Astrocyte of the spinal cord (primary cell): ENCODE measurements around the gene ATP5MG.

Experiments used
- DNase-seq: peaks from one replicate; pipeline ENCODE4 v3.0.0; 2011; ENCODE audit warnings: low read depth, low spot score
- H3K4me3 ChIP-seq: 2 replicates; pipeline ENCODE4 v1.5.1; 2011; ENCODE audit warnings: low read depth, mild to moderate bottlenecking, low read length, moderate library complexity
- CTCF ChIP-seq: IDR thresholded peaks from 2 replicates; pipeline ENCODE4 v1.5.1; 2012; ENCODE audit warnings: low read depth, mild to moderate bottlenecking, low read length, inconsistent platforms
- in situ Hi-C: cut with HindIII; loops from 2 replicates; pipeline ENCODE4 v1.10.0; 2017; ENCODE audit warnings: low sequenced_read_pairs

ATP5MG gene

DNA sequence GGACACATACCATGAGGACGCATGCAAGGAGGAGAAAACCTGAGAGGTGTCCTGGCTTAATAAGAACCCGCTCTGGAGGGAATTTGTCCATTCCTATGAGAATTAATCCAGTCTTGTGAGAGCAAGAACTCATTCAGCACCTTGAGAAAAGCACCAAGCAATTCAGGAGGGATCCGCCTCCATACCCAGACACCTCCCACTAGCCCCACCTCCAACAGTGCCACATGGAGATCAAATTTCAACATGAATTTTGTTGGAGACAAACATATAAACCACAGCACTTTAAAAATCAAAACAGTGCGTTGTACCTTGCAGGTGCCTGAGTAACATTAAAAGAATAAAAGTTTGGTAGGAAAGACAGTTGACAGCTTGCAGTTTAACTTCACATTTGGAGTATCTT lies 30.6 kb upstream of the ATP5MG start:
- in situ Hi-C loops, result no loop called here
- DNase-seq, result no peak
- no peak for TF ChIP-seq CTCF
- H3K4me3 ChIP-seq, result no peak overlapping the region

- in situ Hi-C loops, result no loop called here
- no peak for DNase-seq
- no peak overlapping the region for H3K4me3 ChIP-seq
- no peak for TF ChIP-seq CTCF
These were observed 28.1 kb upstream of the ATP5MG start for GRCh38 chr11:118373263-118373662.

- DNase-seq, result no peak
- TF ChIP-seq CTCF, result no peak
- in situ Hi-C loops, result no loop called here
- H3K4me3 ChIP-seq, result no peak overlapping the region
These were observed 27.5 kb upstream of the ATP5MG start for GRCh38 chr11:118373871-118374270.

DNA sequence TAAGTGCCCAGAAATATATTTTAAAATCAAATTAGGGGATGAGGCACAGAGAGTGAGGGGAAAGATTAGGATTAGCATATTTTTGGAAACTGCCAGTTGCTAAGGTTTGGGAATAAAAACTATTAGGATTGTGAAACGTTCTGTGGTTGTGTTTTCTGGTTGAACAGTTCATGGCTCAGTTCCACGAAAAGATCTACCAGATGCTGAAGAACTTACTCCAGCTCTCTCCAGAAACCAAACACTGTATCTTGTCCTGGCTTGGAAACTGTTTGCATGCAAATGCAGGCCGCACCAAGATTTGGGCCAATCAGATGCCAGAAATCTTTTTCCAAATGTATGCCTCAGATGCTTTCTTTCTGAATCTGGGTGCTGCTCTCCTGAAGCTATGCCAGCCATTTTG lies 26.7 kb upstream of the ATP5MG start:
- H3K4me3 ChIP-seq, result no peak overlapping the region
- in situ Hi-C loops, result no loop called here
- no peak for TF ChIP-seq CTCF
- no peak for DNase-seq

DNA sequence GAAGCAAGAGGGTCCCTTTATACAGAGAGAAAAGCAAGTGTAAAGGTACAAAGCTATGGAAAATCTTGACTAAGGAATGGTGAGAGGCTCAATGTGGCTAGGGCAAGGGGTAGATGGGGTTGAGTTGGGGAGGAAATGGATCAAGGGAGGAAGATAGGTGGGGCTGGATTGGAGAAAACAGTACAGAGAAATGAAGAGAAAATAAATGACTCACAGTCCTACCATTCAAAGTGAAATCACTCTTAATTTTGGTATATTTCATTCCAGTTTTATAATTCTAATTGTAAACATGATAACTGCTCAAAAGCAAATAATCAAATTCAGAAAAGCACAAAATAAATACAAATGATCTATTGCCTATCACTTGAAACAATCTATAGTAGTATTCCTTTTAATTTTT lies 25.4 kb upstream of the ATP5MG start:
- in situ Hi-C loops, result no loop called here
- no peak for TF ChIP-seq CTCF
- DNase-seq, result no peak
- H3K4me3 ChIP-seq, result no peak overlapping the region

DNA sequence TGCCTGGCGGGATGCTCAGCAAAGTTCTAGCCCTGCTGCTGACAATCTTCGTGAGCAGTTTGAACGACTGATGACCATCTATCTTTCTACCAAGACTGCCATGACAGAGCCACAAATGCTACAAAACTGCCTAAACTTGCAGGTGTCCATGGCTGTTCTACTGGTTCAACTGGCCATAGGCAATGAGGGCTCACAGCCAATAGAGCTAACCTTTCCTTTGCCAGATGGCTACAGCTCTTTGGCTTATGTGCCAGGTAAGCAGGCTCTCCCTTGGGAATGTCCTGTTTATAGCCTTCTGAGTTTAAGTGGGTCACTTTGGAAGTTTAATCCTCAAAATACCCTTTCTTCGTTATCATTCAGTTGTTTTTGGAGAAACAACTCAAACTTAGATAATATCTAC lies 21.9 kb upstream of the ATP5MG start:
- TF ChIP-seq CTCF, result no peak
- no peak overlapping the region for H3K4me3 ChIP-seq
- DNase-seq, result no peak
- in situ Hi-C loops, result no loop called here

DNA sequence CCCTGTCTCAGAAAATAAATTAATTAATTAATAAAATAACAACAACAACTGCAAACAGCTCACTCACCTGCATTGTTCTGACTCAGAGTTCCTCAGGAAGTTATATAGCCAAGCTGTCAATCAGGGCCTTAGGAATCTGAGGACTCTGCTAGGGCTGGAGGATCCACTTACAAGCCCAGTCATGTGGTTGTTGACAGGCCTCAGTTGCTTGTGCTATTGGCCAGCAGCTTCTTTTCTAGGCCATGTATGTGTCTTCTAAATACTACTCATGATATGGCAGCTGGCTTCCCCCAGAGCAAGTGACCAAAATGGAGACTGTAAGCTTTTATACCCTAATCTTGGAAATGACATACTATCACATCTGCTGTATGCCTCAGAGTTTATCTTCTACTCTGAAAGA lies 20.8 kb upstream of the ATP5MG start:
- H3K4me3 ChIP-seq, result no peak overlapping the region
- in situ Hi-C loops, result no loop called here
- DNase-seq, result no peak
- TF ChIP-seq CTCF, result no peak
